ENCODE measurements around the gene IDH1.

IDH1 gene

DNA sequence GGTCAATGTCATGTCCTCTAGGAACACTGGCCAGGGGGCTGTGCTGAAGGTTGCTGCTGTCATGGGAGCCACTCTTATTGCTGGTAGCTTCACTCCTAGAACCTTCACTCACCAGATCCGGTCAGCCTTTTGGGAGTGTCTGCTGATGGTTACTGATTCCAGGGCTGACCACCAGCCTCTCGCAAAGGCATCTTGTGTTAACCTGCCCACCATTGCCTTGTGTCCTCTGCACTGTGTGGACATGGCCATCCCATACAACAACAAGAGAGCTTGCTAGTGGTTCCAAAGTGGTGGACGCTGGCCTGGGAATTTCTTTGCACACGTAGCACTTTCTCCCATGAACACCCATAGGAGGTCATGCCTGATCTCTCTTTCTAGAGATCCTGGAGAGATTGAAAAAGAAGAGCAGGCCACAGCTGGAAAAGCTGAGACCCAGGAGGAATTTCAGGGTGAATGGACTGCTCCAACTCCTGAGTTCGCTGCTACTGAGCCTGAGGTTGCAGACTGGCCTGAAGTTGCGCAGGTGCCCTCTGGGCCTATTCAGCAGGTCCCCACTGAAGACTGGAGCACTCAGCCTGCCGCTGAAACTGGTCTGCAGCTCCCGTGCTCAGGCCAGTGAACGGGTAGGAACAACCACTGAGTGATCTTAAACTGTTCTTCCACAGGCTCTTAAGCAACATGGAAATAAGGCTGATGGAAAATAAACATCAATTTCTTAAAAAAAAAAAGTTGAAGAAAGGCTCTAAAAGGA, 46.4 kb downstream of the IDH1 start:
- FAIRE-seq = no peak

DNA sequence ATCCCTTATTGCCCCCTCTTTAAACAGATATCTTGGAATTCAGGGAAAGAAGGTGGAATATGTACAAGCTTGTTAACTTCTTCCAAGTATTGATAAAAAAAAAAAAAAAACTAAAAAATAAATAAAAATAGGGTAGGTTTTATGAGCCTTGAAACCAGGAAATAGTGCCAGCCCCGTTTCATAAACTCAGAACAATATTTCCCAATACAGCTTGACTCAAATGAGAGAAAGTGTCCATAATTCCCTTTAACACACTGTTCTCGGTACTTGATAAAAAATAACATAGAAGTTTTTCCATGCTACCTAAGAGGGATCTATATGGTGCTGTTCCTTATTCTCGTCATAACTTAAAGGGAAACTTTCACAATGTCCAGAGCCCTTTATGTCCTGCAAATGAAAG, 47.1 kb downstream of the IDH1 start:
- no peak for FAIRE-seq

DNA sequence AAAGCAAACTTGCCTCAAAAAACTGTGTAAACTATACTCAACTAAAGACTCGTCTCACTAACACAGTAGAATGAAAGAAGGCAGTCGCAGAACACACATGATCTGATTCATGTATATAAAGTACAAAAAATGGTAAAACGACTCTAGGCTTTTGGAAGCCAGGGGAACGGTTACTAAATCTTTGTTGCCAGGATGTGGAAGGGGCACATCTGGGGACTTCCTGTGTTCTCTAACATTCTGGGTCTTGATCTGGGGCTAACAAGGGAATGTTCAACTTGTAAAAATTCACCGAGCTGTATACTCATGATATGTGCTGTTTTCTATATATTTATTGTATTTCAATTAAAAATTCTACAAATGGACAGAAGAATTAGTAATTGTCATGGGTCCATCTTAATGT, 50.7 kb downstream of the IDH1 start:
- no peak for FAIRE-seq

DNA sequence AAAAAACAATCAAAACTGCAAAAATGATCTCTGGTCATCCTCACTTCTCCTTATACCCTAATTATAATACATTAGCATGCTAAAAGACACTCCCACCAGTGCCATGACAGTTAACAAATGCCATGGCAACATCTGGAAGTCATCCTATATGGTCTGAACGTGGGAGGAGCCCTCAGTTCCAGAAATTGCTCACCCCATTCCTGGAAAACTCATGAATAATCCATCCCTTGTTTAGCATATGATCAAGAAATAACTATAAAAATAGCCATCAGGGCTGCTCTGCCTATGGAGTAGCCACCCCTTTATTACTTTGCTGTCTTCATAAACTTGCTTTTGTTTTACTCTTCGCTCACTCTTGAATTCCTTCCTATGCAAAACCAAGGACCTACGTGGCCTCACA, 59.3 kb downstream of the IDH1 start:
- FAIRE-seq = no peak

DNA sequence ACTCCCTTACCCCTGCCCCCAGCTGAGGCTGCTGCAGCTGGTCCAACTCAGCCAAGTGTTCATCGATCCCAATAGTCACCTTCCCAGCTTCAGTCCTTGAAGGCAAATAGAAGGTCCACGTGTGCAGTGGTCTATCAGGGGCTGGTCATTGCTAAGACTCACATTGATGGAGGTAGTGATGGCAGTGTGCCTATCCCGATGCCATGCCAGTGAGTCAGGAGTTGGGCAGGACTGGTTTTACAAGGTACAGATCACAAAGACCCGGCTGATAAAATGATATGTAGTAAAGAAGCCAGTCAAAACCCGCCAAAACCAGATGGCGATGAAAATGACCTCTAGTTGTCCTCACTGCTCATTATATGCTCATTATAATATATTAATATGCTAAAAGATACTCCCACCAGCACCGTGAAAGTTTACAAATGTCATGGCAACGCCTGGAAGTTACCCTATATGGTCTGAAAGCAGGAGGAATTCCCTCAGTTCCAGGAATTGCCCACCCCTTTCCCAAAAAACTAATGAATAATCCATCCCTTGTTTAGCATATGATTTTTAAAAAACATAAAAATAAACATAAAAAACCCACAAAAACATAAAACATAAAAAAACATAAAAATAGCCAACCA, 62.1 kb downstream of the IDH1 start:
- FAIRE-seq = no peak

DNA sequence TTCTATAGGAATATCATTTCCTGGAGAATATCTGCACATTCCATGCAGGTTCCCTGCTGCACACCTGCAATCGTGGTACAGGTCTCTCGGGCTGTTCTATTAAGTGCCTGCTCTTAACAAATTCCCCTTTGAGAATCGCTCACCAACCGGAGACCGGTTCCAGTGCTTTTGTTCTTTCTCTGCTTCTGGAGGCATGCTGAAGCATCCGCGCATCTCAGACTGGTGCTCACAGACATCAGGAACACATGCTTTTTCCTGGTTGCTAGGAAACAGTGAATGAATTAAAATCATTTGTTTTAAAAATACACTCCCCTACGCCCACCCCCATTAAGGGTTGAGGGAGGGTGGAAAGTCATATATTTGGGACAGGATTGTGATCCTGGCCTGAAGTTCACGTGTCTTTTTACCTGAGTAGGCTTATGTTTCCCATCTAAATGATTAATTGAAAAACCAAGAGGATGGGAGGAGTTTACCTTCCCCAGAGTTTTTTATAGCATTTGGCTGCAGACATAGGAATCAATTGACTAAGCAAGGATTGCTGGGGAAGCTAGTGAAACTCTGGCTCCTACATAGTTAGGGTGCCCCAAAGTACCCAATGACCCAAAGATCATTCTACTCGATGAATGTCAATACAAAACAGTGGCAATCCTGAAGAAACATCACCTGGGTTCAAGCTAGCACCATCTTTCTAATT, 64.9 kb downstream of the IDH1 start, which contains the start of gene C2orf80:
C2orf80 (minus strand) TSS at position 221 of the 694 bp plus-strand sequence. CDS start 3,044 bp downstream, outside the sequence.
- FAIRE-seq = no peak

DNA sequence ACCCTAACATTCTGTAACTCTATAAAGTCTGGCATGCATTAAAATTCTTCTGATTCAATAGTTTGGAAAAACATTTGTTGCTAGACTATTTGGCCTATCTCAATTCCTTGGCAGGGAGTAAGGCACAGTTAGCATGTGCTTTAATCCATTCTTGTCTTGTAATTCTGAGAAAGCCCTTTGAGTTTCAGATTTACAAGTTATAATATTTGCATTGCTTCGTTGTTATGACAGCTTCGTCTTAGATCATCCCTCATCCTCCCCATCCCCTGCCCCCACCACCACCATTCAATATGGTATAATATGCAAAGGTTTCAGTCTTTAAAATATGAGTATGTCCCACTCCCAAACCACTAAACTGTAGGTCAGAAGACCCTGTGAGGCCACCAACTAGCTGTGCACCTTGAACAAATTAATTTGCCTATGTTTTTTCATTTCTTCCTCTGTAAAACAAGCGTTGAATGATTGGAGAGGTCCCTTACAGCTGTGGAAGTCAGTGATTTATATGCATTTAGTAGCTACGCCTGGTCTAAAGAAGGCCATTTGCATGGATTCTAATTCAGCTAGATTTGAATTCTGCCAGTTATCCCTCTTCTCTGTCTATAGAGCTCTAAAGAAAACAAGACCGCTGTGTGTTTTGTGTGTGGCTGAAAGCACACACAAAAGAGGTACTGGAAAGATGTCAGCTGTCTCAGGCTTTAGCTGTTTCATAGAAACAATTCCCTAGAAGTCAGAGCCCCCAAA, 65.6 kb downstream of the IDH1 start:
- FAIRE-seq = no peak

DNA sequence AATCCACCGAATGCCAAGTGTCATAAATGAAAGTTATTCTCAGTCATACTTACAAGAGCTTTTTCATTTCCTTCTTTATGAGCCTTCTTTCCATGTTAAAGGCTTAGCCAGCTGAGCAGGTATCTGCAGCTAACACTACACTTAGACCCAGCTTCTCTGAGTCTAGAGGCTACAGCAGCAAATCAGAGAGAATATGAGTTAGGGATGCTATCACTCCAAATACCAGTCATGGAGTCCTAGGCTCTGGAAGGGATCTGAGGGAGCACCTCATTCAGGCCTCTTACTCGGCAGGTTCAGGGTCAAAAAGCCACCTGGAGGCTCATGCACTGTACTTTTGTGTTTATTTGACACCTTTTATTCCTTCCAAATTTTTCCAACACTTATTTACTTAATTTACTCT, 68.0 kb downstream of the IDH1 start:
- FAIRE-seq = no peak

DNA sequence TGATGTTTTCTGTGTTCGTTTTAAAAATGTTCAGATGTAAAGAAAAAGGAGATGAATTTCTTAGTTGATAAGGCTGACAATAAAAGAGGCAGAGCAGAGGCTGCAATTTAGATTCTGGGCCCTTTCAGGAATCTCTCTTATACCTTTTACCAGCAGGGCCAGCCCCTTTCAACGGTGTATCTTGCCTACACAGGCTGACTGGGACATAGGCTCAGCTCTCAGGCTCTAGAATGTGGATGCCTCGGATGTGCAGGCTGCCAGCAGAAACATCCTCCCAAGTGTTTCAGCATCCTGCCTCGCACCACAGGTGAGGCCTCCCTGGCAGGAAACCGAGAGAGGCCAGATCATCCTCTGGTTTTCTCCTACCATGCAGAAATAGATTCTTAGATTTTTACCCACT, 68.4 kb downstream of the IDH1 start:
- no peak for FAIRE-seq

Data from A204.1 (cell line).